ENCODE measurements around the gene XAGE3. TPM values are rescaled to one million over a fixed set of nuclear protein-coding genes. Genes with fewer than 3 reads are reported as not detected.

The XAGE3 gene, protein sequence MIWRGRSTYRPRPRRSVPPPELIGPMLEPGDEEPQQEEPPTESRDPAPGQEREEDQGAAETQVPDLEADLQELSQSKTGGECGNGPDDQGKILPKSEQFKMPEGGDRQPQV
- not detected in 2 replicates for total RNA-seq

DNA sequence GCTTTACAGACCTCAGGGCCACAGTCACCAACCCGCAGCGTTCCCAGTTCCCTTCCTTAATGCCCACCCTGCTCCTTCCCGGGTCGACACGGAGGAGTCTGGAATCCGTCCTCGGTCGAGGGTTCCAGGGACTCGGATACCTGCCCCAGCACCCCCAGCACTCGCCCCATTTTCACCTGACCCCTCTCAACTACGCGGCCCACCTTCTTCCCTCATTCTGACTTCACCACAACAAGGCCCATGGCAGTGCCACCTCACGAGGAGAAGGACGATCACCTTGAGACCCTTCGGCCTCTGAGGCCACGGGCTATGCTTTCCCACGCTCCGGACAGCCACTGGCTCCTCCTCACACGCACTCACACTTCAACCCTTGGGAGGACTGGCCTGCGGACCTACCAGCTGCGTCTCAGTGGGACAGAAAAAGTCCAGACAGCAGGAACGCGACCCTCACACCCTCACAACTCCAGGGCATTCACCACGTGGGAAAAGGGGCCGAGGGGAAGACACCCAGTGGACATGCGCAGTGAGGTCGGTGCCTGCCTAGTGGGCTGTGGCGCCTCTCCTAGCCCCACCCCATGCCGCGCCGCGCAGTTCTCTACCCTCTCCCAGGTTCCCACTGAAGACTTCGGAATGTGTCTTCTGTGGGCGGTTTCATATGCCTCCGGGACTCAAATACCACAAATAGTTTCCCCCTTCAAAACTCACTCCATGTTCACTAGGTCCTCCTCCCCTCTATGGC lies at the start of gene XAGE3:
XAGE3 (minus strand) TSS at position 474 of the 739 bp plus-strand sequence. CDS start 950 bp downstream, outside the sequence.

DNA sequence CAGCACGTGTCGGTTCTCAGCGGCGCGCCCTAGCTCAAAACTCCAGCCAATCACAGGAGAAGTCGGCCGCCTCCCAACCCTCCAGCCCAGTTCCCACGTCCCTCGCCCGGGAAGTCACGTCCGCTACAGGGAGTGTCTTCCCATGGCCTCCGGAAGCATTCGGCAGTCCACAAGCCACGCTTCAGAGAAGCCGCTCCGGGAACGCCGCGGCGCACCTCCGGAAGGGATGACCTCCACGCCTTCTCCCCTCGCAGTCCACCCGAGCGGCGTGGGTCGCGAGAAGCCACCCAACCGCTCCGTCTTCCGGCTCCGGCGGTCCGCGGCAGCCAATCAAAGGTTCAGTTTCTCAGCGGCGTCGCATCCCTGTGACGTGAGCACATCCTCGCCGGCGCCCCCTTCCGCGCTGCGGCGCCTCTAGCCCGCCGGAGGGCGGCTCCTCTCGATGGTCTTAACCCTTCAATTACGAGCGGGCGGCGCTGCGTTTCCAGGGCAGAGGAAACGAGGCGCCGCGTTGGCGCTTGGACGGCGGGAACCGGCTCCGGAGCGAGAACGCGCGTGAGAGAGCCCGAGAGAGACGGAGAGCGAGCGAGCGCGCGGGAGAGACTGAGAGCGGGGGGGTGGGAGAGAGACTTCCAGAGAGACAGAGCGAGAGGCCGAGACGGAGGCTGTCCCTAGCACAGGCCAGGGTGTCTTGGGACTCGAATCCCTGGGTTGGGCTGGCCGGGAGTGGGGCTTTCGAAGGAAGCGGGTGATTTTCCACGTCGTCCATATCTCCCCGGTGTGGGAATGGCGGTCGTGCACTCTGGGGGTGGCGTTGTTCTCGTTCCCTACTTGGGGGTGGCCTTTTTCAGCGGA lies 29.2 kb upstream of the XAGE3 start, which contains the start of gene FAM156B:
FAM156B (plus strand) TSS at position 476 of the 855 bp plus-strand sequence. CDS start 9,896 bp downstream, outside the sequence.

Other genes with a start within 250 kb of the XAGE3 start
- gene SSX7, start 213.2 kb downstream of the XAGE3 start, total RNA-seq, result not detected in 2 replicates
- gene SSX2, start 160.9 kb downstream of the XAGE3 start, total RNA-seq, result not detected in 2 replicates
- gene SSX2B, start 116.8 kb downstream of the XAGE3 start, total RNA-seq, result not detected in 2 replicates
- gene SPANXN5, start 70.7 kb downstream of the XAGE3 start, total RNA-seq, result not detected in 2 replicates
- not detected in 2 replicates for gene XAGE5, start 56.8 kb downstream of the XAGE3 start, total RNA-seq
- gene FAM156B, start 29.2 kb upstream of the XAGE3 start, total RNA-seq, result 6.5 and 8.2 TPM in 2 replicates
- gene FAM156A, start 90.4 kb upstream of the XAGE3 start, total RNA-seq, result 9.8 and 10.5 TPM in 2 replicates
- 2.8 and 3.2 TPM in 2 replicates for gene GPR173, start 180.7 kb upstream of the XAGE3 start, total RNA-seq
- gene TSPYL2, start 214.3 kb upstream of the XAGE3 start, total RNA-seq, result 6.7 and 7.7 TPM in 2 replicates
- 8.5 and 10.5 TPM in 2 replicates for gene KANTR, start 226.1 kb upstream of the XAGE3 start, total RNA-seq

Data from thoracic aorta endothelial cell (primary cell).